Astrocyte of the cerebellum (primary cell): ENCODE data around the gene TMEM164.

Experiments used
- DNase-seq: peaks from one replicate; pipeline ENCODE4 v3.0.0-alpha.2; 2011; ENCODE audit warnings: low read depth
- H3K4me3 ChIP-seq: 2 replicates; pipeline ENCODE4 v1.5.1; 2011; ENCODE audit warnings: mild to moderate bottlenecking, low read depth, low read length, moderate library complexity
- in situ Hi-C: cut with HindIII; loops from 2 replicates; pipeline ENCODE4 v1.10.0; 2017; ENCODE audit warnings: low sequenced_read_pairs
- TF ChIP-seq, protein P1 (sequence below): IDR thresholded peaks from 2 replicates; pipeline ENCODE4 v1.5.1; 2012; ENCODE audit warnings: low read length, low read depth, moderate library complexity, mild to moderate bottlenecking; ENCODE audit errors: missing control alignments

Gene TMEM164

DNA sequence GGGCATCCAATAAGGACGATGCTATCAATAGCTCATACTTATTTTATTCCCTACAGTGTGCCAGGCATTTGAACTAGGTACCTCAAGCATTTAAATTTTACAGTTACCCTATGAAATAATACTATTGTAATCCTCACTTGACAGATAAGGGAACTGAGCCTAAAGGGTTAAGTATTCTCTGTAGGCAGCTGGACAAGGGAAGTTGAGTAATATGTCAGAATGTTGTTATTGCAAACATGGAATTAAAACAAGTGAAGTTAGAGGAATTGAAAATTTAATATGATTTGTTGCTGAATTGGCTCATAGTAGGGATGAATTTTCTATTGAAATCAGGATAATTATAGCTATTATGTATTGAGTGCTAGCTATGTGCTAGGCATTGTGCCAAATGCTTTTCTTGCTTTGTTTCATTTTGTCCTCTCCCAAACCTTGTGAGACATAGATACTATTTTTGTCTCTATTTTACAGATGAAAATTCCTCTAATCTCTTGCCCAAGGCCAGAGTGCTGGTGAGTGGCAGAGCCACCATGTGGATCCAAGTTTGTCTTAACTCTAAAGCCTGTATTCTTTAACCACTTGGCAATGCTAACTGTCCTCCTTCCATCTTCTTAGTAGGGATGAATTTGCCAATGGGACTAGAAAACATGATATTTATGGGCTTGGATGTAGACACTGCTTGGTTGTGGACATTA is 58.1 kb downstream of the TMEM164 start:
- in situ Hi-C loops, result no loop called here
- no peak for DNase-seq
- no peak overlapping the region for H3K4me3 ChIP-seq
- TF ChIP-seq, protein P1, sequence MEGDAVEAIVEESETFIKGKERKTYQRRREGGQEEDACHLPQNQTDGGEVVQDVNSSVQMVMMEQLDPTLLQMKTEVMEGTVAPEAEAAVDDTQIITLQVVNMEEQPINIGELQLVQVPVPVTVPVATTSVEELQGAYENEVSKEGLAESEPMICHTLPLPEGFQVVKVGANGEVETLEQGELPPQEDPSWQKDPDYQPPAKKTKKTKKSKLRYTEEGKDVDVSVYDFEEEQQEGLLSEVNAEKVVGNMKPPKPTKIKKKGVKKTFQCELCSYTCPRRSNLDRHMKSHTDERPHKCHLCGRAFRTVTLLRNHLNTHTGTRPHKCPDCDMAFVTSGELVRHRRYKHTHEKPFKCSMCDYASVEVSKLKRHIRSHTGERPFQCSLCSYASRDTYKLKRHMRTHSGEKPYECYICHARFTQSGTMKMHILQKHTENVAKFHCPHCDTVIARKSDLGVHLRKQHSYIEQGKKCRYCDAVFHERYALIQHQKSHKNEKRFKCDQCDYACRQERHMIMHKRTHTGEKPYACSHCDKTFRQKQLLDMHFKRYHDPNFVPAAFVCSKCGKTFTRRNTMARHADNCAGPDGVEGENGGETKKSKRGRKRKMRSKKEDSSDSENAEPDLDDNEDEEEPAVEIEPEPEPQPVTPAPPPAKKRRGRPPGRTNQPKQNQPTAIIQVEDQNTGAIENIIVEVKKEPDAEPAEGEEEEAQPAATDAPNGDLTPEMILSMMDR, result no peak

DNA sequence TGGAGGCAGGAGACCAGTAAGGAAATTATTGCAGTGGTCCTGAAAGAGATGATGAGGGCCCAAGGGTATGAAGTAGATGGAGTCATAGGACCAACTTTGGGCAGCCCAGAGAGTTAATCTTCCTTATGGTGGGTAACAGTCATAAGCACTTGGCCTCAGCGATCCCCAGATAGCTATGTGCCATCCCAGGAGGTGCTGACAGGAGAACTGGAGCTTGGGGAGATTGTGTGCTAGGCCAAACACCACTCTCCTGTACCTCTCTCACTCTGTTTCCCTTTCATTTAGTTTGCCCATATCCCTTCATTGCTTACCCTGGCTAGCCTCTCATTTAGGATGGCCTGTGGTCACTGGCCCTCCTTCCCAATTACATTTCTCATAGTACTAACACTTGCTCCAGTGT is 60.0 kb downstream of the TMEM164 start:
- DNase-seq, result no peak
- in situ Hi-C loops, result no loop called here
- TF ChIP-seq, protein P1, result no peak
- no peak overlapping the region for H3K4me3 ChIP-seq

DNA sequence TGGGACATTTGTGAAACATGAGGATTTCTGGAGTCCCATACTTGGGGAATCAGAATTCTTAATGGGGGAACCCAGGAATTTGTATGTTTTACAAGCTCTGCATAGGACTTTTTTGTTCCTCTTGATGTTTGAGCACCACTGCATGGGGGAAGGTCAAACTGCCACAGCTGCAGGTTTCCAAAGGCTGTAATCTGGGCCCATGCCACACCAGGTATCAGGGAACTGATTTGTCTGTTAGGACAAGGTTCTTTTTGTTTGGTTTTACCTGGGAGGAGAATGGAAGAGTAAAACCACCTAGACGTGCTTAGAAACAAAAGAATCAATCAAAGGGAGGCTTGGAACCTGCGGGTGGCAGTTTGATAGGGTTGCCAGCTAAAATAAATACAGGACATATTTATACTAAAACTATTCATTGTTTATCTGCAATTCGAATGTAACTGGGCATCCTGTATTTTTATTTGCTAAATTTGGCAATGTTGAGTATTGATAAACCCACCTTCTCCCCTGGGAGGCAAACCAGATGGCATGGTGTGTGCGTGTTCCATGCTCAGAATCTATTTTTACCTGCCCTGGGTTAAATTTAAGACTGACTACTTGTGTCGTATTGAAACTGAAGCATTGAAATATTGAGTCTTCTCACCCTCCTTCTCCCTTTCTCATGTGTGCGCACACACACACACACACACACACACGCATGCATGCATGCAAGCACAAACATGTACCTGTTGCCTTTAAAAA is 63.7 kb downstream of the TMEM164 start:
- DNase-seq, result no peak
- TF ChIP-seq, protein P1, result no peak
- in situ Hi-C loops, result no loop called here
- H3K4me3 ChIP-seq, result no peak overlapping the region

DNA sequence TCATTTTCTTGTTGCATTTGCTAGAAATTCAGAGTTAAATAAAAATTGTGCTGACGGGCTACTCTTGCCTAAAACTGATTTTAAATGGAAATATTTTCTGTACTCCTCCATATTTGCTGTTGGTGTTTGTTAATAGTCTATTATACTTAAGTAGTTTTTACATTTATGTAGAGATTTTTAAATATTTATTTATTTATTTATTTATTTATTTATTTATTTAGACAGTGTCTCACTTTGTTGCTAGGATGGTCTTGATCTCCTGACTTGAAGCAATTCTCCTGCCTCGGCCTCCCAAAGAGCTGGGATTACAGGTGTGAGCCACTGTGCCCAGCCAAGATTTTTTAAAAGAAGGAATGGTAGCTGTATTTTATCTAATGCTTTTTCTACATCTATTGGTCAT is 68.1 kb downstream of the TMEM164 start:
- H3K4me3 ChIP-seq, result no peak overlapping the region
- no peak for DNase-seq
- TF ChIP-seq, protein P1, result no peak
- in situ Hi-C loops, result no loop called here

DNA sequence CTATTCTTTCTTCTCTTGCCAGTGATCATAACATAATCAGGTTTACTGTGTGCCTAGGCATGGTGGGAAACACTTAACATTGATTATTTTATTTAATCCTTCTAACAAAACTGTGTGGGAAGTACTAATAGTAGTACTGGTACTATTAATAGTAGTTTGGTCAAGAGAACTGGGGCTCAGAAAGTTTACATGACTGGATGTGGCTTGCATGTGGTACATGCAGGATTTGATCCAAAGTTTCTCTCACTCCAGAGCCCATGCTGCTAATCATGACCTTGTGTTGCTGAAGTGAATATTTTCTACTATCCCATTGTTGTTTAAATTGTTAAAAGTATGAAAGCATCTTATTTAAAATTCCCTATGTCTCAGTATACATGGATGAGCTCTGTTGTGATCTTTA is 78.4 kb downstream of the TMEM164 start:
- TF ChIP-seq, protein P1, result no peak
- H3K4me3 ChIP-seq, result no peak overlapping the region
- no peak for DNase-seq
- in situ Hi-C loops, result no loop called here

DNA sequence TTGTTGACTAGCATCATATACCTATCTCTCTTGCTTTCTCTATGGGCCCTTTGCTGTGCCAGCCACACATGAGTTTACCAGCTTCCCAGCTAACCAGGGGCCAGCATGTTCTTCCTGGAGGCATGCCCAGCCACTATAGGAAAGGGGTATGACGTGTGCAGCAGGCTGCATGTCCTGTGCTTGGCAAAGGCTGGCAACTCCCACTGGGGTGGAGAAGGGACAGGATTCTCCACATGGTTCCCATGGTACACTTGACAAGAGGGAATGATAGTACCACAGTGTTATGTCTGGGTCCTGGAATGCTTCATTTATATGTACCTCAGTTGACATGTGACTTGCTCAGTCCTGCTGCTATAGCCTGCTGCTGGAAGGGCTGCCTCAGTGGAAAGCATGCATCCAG is 78.8 kb downstream of the TMEM164 start:
- no peak overlapping the region for H3K4me3 ChIP-seq
- no peak for DNase-seq
- TF ChIP-seq, protein P1, result no peak
- in situ Hi-C loops, result no loop called here
